Measurements from ENCODE around the gene IGSF3. TPM values are rescaled to one million over a fixed set of nuclear protein-coding genes. Genes with fewer than 3 reads are reported as not detected.

IGSF3 gene
- total and polyA plus RNA-seq, 10 donors = 0.09 to 1.2 (median 0.56) TPM

DNA sequence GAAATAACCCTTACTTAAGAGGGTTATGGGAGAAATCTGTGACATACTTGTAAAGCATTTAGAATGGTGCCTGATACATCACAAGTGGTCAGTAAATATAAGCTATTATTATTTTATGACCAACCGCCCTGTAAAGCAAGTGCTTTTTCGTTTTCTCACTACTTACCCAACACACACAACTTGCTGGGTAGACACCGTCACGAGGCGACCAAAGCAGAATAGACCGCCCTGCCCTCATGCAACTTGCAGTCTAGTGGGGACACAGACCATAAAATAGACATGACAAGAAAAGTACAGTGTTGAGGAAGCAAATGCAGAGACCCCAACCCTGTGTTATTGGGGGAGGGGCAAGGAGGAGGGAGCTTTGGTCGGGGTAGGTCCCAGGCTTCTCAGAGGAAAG, 744 bp upstream of the IGSF3 start:
- no peak overlapping the region for H3K4me3 ChIP-seq
- H3K9me3 ChIP-seq = no peaks in the 10 kb centered on the region
- intact Hi-C loops (cut with DNase I; ENCODE audit: low total_unique reads) = no loop called here
- H3K27me3 ChIP-seq (replicated peaks in 1 of 7) = peaks cover 0 to 71% (median 29%) of the 10 kb centered on the region in 7 donors
- 89 to 90% (median 89%) methylated on average over 7 of the region's 7 CpGs for WGBS, 5 donors
- DNase-seq = no peak
- H3K4me1 ChIP-seq = peaks cover 8 to 26% (median 18%) of the 10 kb centered on the region in 6 donors
- H3K36me3 ChIP-seq = no peaks in the 10 kb centered on the region
- H3K27ac ChIP-seq = no peak overlapping the region
- TF ChIP-seq, protein P1, sequence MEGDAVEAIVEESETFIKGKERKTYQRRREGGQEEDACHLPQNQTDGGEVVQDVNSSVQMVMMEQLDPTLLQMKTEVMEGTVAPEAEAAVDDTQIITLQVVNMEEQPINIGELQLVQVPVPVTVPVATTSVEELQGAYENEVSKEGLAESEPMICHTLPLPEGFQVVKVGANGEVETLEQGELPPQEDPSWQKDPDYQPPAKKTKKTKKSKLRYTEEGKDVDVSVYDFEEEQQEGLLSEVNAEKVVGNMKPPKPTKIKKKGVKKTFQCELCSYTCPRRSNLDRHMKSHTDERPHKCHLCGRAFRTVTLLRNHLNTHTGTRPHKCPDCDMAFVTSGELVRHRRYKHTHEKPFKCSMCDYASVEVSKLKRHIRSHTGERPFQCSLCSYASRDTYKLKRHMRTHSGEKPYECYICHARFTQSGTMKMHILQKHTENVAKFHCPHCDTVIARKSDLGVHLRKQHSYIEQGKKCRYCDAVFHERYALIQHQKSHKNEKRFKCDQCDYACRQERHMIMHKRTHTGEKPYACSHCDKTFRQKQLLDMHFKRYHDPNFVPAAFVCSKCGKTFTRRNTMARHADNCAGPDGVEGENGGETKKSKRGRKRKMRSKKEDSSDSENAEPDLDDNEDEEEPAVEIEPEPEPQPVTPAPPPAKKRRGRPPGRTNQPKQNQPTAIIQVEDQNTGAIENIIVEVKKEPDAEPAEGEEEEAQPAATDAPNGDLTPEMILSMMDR (IDR thresholded peaks at IDR 0.05 in 8 of 11, conservative IDR thresholded peaks at IDR 0.05 in 3 of 11) = no peak
- TF ChIP-seq POLR2A (IDR thresholded peaks at IDR 0.05) (no peak), POLR2AphosphoS5 (IDR thresholded peaks at IDR 0.05) (no peak)

DNA sequence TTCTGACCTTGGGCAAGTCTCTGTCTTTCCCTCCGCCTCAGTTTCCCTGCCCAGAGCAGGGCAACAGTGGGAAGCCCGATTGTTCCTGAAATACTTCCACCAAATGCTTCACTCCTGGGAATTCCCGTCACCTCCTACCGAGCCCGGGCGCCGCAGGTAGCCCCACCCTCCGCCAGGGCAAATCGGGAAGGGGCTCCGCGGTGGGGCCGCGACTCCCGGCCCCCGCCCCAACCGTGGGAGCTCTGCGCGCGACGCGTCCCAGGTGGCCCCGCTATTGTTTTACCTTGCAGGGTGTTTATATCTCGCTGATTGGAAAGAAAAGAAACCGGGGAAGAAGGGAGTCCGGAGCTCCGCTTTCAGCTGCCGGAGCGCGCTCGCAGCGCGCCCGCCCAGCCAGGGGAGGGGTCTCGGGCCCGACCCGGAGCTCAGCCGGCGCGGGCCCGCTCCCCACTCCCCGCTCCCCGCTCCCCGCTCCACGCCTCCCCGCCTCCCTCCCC, 407 bp downstream of the IGSF3 start:
- Histone ChIP-seq H3K4me1 (peaks cover 8 to 23% (median 18%) of the 10 kb centered on the region in 6 donors), H3K27me3 (replicated peaks in 1 of 7) (peaks cover 0 to 60% (median 27%) of the 10 kb centered on the region in 7 donors), H3K4me3 (peak overlapping the region; percentile 34 to 74 (median 55)), H3K27ac (no peak overlapping the region), H3K9me3 (no peaks in the 10 kb centered on the region), H3K36me3 (no peaks in the 10 kb centered on the region)
- DNase-seq = no peak
- TF ChIP-seq, protein P1 (IDR thresholded peaks at IDR 0.05 in 8 of 11, conservative IDR thresholded peaks at IDR 0.05 in 3 of 11) = no peak
- TF ChIP-seq POLR2AphosphoS5 (IDR thresholded peaks at IDR 0.05) = no peak
- intact Hi-C loops (cut with DNase I; ENCODE audit: low total_unique reads) = no loop called here
- WGBS, 5 donors = 0 to 1% (median 0%) methylated on average over 22 to 44 of the region's 45 CpGs

DNA sequence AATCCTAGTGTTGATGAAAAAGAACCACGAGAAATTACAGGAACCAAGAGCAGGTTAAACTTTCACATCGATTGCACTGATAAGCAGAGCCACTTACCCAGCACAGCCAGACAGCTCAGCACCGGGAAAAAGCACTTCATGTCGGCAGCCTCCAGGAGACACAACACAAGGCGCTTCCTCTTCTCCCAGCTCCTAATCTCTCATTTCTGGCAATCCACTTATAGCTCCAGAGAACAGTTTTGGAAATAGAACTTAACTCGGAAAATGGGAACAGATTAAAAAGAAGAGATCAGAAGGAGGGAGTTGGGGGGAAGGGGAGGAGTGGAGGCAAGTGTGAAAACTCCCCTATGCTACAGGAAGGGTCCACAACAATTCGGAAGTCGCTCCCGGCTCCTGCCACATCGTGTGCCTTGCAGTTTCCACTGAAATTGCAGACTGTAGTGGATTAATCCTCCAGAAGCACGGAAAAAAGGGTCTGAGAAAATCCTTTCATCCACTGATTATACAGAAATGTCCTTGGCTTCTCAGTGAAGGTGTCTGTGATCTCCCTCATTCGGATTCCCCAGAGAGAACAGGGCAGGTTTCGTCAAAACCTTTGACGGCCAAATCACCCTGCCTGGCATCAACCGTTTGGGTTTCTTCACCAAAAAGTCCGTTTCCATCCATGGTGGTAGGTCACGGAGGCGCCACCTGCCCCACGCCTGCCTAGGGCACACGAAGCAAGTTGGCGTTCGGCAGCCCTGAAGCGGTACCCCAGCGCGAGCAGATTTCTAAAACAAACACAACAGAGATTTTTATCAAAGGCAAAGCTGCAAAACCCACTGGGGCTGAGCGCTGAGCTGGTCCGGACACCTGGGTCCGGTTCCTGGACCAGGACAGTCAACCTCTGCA, 1.1 kb downstream of the IGSF3 start:
- intact Hi-C loops (cut with DNase I; ENCODE audit: low total_unique reads) = no loop called here
- H3K36me3 ChIP-seq = no peaks in the 10 kb centered on the region
- H3K4me3 ChIP-seq = peak overlapping the region; percentile 34 to 74 (median 55)
- TF ChIP-seq, protein P1 (IDR thresholded peaks at IDR 0.05 in 8 of 11, conservative IDR thresholded peaks at IDR 0.05 in 3 of 11) = no peak
- no peak for TF ChIP-seq POLR2A (IDR thresholded peaks at IDR 0.05)
- TF ChIP-seq POLR2AphosphoS5 (IDR thresholded peaks at IDR 0.05) = no peak
- peaks cover 0 to 59% (median 27%) of the 10 kb centered on the region in 7 donors for H3K27me3 ChIP-seq (replicated peaks in 1 of 7)
- no peaks in the 10 kb centered on the region for H3K9me3 ChIP-seq
- DNase-seq = no peak
- WGBS, 5 donors = 6 to 14% (median 7%) methylated on average over 23 to 28 of the region's 28 CpGs
- peaks cover 8 to 23% (median 18%) of the 10 kb centered on the region in 6 donors for H3K4me1 ChIP-seq
- no peak overlapping the region for H3K27ac ChIP-seq

DNA sequence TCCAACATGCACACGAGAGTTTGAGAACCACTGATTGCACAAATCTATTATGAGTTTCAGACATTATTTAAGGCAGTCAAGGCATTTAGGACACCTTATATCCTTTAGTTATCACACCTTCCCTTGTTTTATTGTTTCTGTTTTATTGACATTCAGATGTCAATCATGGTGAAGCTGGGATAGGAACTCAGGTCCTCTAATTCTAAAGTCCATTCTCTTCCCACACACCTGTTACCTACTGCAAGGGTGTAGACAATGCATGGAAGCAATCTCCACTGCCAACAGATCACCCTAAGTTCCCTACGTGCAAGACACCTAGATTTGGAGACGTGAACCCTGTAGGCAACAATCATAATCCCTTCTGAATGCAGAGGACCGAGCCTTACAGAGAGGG, 2.6 kb downstream of the IGSF3 start:
- Histone ChIP-seq H3K4me1 (peaks cover 8 to 23% (median 18%) of the 10 kb centered on the region in 6 donors), H3K4me3 (no peak overlapping the region), H3K27me3 (replicated peaks in 1 of 7) (peaks cover 0 to 59% (median 27%) of the 10 kb centered on the region in 7 donors), H3K27ac (no peak overlapping the region), H3K9me3 (no peaks in the 10 kb centered on the region), H3K36me3 (no peaks in the 10 kb centered on the region)
- intact Hi-C loops (cut with DNase I; ENCODE audit: low total_unique reads) = no loop called here
- TF ChIP-seq POLR2AphosphoS5 (IDR thresholded peaks at IDR 0.05) (no peak), POLR2A (IDR thresholded peaks at IDR 0.05) (no peak)
- WGBS, 5 donors = 84 to 94% (median 91%) methylated on average over 4 of the region's 4 CpGs
- no peak for DNase-seq
